K562 treated with DMSO at 1 percent for 24 hours (cell line): ENCODE measurements around the gene LACTB. TPM values are rescaled to one million over a fixed set of nuclear protein-coding genes. Genes with fewer than 3 reads are reported as not detected.

Experiments used
- total RNA-seq: library from RNA; unstranded; fragments of 300-600 nt; gene quantifications from 2 replicates; pipeline ENCODE4 v1.2.3, GENCODE V29; 2022; ENCODE audit warnings: low read depth; ENCODE audit not compliant: insufficient read depth

The LACTB gene, protein sequence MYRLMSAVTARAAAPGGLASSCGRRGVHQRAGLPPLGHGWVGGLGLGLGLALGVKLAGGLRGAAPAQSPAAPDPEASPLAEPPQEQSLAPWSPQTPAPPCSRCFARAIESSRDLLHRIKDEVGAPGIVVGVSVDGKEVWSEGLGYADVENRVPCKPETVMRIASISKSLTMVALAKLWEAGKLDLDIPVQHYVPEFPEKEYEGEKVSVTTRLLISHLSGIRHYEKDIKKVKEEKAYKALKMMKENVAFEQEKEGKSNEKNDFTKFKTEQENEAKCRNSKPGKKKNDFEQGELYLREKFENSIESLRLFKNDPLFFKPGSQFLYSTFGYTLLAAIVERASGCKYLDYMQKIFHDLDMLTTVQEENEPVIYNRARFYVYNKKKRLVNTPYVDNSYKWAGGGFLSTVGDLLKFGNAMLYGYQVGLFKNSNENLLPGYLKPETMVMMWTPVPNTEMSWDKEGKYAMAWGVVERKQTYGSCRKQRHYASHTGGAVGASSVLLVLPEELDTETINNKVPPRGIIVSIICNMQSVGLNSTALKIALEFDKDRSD
- total RNA-seq, result 18.5 and 24.0 TPM in 2 replicates

DNA sequence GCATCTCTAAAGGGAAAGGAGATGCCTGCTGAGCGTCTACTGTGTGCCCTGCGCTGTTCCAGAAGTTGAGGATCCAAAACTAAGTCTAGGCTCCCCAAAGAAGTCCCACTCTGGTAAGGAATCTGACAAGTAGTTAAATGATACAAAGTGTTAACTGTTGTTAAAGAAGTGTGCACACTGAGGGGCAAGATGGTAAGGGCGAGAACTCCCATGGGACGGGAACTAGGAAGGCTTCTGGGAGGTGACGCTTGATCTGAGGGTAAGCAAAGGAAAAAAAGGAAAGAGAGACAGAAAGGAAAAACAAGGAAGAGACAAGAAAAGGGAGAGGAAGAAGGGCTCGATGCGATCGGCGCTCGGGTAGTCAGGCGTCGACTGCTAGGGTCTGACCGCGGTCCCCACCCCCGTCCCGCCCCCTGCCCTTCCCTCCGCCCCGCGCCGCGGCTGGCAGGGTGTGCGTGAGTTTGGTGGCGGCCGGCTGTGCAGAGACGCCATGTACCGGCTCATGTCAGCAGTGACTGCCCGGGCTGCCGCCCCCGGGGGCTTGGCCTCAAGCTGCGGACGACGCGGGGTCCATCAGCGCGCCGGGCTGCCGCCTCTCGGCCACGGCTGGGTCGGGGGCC is at the start of gene LACTB:
Gene LACTB, plus strand, starts transcription at position 480 of the 620 bp plus-strand sequence. Its CDS starts 11 bp downstream, at position 491.

DNA sequence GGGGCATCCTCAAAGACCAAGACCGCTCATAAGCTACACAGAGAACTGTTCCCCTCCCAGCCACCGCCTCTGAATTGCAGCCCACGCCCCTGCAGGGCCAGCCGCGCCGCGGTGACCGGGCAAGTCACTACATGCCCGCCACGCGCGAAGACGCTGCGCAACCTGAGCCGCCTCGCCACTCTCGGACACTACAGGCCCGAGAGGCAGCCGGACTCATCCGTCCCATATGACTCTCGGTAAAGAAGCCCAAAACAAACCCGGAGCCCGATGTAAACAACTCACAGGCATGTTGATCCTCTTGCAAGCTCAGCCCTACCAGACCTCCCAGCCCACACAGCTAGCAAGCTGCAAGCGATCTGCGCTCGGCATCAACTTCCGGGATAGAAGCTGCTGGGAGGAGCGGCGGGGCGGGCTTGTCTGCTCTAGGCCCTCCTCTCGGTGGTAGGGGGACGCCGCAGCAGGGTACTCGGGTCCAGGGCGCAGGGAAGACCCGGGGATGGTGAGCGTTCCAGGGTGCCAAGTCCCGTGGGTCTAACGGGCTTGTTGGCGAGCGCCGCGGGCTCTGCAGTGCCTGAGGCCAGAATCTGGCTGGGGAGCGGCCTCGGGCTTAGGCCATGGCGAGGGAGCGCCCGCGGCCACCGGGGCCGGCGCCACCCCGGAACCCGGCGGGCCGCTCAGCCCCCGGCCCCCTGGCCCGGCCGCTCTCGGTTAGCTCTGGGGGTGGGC is 35.6 kb downstream of the LACTB start, which contains the start of gene RPS27L:
Gene RPS27L, minus strand, starts transcription at position 360 of the 726 bp plus-strand sequence. Its CDS starts 72 bp downstream, at position 288.

DNA sequence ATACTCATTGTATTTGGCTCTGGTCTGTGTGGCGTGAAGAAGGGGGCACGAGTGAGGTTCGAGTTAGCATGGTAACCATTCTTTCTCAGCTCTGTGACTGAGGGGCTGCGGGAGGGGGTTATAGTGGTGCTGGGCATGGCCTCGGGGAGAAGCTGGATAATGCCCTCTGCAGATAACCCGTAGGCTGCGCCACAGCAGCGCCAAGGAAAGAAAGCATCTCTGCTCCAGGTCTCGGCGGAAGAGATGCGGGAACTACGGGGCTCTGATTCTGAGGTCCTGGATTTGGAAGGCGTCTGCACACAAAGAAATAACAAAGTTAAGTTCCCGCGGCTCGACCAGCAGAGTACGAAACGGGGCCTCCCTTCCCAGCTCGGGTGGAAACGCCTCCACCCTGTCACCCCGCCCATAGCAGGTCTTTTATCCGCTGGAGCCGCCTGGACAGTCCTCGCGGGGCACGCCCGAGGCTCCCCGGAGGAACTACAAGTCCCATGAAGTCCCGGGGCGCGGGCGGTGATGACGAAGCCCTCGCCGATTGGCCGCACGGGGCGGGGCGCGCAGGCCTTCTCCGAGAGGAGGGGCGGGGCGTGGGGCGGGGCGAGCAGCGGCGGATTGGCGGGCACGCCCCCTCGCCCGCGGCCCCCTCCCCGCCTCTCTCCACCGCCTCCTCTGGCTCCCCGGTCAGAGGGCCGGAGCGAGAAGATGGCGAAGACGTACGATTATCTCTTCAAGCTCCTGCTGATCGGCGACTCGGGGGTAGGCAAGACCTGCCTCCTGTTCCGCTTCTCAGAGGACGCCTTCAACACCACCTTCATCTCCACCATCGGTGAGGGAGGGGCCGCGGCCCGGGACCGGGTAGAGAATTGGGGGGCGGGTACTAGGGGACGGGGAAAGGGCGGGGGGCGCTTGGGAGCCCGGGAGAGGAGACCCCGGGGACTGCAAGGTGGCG is 67.5 kb downstream of the LACTB start, which contains the start of gene RAB8B:
Gene RAB8B, plus strand, starts transcription at position 681 of the 946 bp plus-strand sequence. Its CDS starts 19 bp downstream, at position 700.

Other genes with a start within 250 kb of the LACTB start
- gene TPM1, start 79.1 kb upstream of the LACTB start, total RNA-seq, result 56.3 and 66.6 TPM in 2 replicates
- 55.4 and 67.2 TPM in 2 replicates for gene RPS27L, start 35.6 kb downstream of the LACTB start, total RNA-seq
- 5.7 and 7.5 TPM in 2 replicates for gene RAB8B, start 67.7 kb downstream of the LACTB start, total RNA-seq
- 9.4 and 11.1 TPM in 2 replicates for gene APH1B, start 155.7 kb downstream of the LACTB start, total RNA-seq